HUES48 (cell line): Measurements from ENCODE around the gene MAP4K4.
"Not testable (repeated sequence)": the region's sequence is repeated elsewhere in the genome, so short reads cannot be mapped to it uniquely, and the experiment has no call there.

Experiments used
- H3K27ac ChIP-seq: one replicate; pipeline ENCODE4 v1.7.0; 2013; ENCODE audit warnings: low read depth, low read length, inconsistent platforms
- H3K27me3 ChIP-seq: 2 replicates; pipeline ENCODE4 v1.6.1; 2013; ENCODE audit warnings: mild to moderate bottlenecking, low read length; ENCODE audit not compliant: control insufficient read depth, insufficient read depth
- H3K36me3 ChIP-seq: 2 replicates; pipeline ENCODE4 v1.6.1; 2013; ENCODE audit warnings: low read length; ENCODE audit not compliant: control insufficient read depth, insufficient read depth
- H3K4me1 ChIP-seq: 2 replicates; pipeline ENCODE4 v1.6.1; 2013; ENCODE audit warnings: mild to moderate bottlenecking, low read length; ENCODE audit not compliant: control insufficient read depth, insufficient read depth
- H3K4me3 ChIP-seq: 2 replicates; pipeline ENCODE4 v1.5.1; 2013; ENCODE audit warnings: mild to moderate bottlenecking, low read depth, low read length
- H3K9ac ChIP-seq: 2 replicates; pipeline ENCODE4 v1.6.1; 2013; ENCODE audit warnings: mild to moderate bottlenecking, low read depth, low read length, moderate library complexity
- H3K9me3 ChIP-seq: 2 replicates; pipeline ENCODE4 v1.6.1; 2013; ENCODE audit warnings: low read length; ENCODE audit not compliant: control insufficient read depth, insufficient read depth

The MAP4K4 gene

GRCh38 chr2:101748000-101748399 is 50.5 kb downstream of the MAP4K4 start:
- Histone ChIP-seq H3K4me1 (peaks cover 61% of the 10 kb centered on the region), H3K36me3 (no peaks in the 10 kb centered on the region), H3K4me3 (no peak overlapping the region), H3K9ac (no peak overlapping the region), H3K27ac (no peak overlapping the region), H3K27me3 (no peaks in the 10 kb centered on the region), H3K9me3 (no peaks in the 10 kb centered on the region)

- H3K4me3 ChIP-seq, H3K9ac ChIP-seq, H3K9me3 ChIP-seq, H3K27me3 ChIP-seq, H3K27ac ChIP-seq, H3K36me3 ChIP-seq: not testable (repeated sequence)
- peaks cover 61% of the 10 kb centered on the region for H3K4me1 ChIP-seq
These were observed 51.0 kb downstream of the MAP4K4 start for GRCh38 chr2:101748462-101748861.

- no peak overlapping the region for H3K9ac ChIP-seq
- no peak overlapping the region for H3K27ac ChIP-seq
- no peaks in the 10 kb centered on the region for H3K36me3 ChIP-seq
- H3K4me3 ChIP-seq, result no peak overlapping the region
- no peaks in the 10 kb centered on the region for H3K9me3 ChIP-seq
- H3K27me3 ChIP-seq, result no peaks in the 10 kb centered on the region
- H3K4me1 ChIP-seq, result peaks cover 66% of the 10 kb centered on the region
These were observed 53.2 kb downstream of the MAP4K4 start for GRCh38 chr2:101750688-101751087.

GRCh38 chr2:101751276-101751815 is 53.8 kb downstream of the MAP4K4 start:
- H3K4me1 ChIP-seq, result peaks cover 61% of the 10 kb centered on the region
- H3K4me3 ChIP-seq, result no peak overlapping the region
- H3K9me3 ChIP-seq, result no peaks in the 10 kb centered on the region
- no peaks in the 10 kb centered on the region for H3K36me3 ChIP-seq
- no peak overlapping the region for H3K9ac ChIP-seq
- H3K27me3 ChIP-seq, result no peaks in the 10 kb centered on the region
- peak overlapping the region; percentile 4 for H3K27ac ChIP-seq

DNA sequence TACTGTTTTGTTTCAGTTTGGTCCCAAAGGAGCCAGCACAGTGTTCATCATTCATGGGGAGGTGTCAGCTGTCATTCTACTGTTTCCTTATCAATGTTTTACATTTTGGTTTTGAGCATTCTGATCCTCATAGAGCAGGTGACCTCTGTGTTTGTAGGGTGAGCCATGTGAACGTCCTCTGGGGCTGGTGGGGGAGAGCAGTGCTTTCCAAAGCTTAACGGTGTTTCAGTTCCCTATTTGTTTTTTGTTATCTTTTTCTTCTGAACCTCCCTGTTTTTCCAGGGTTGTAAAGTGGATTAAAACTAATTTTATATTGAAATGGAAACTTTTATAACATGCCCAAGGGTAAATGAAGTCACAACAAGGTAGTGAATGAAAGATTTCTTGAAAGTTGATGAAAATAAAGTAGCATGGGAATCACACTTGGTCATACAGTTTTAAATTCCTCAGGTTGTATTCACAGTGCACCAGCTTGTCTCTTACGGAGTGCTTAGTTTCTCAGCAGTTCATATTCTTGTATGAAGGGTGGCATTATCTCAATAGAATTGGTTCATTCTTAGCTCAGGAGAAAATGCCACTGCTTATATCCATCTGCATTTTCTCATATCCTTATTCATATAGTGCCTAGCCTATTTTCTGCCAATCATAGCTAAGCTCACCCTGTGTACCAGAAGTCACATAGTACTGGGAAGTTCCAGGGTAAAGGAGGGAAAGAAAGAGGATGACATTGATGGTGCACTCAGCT is 54.5 kb downstream of the MAP4K4 start:
- Histone ChIP-seq H3K27me3 (no peaks in the 10 kb centered on the region), H3K9ac (no peak overlapping the region), H3K9me3 (no peaks in the 10 kb centered on the region), H3K27ac (no peak overlapping the region), H3K36me3 (no peaks in the 10 kb centered on the region), H3K4me1 (peaks cover 56% of the 10 kb centered on the region), H3K4me3 (no peak overlapping the region)

DNA sequence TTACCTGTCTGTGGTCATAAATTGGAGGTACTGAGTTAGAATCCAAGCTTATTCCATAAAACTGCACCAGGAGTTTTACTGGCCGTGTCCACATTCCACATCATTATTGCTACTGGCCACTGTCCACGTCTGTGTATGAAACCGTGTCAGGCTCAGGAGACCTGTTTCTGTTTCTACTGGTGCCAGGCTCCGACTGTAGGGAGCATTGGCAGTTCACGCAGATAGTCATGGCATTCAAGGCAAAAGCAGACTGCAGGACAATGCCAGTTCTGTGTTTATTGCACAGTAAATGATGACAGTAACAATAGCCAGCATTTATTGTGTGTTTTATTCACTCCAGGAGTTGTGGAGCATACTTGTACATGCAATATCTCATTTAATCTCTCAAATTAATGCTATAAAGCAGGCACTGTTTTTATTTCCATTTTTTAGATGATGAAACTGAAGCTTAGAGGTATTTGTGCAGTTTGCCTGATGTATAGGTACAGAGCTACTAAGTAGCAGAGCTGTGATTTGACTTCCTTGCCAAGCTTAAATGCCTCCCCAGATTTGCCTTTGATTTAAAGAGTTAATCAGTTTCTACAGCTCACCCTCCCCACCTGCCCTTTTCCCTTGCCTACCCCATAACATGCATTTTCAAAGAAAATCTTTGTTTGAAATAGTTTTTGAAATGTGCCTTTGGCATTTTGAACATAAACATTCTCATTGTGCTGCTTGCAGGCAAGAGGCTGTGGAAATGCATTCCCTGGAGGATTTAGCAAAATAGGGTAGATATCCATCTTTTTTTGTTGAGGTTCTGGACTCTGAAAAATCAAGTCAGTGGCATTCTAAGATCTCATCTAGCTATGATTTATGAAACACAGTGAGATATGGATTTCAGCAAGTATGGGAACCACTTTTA is 55.5 kb downstream of the MAP4K4 start:
- Histone ChIP-seq H3K27ac (no peak overlapping the region), H3K4me1 (peaks cover 56% of the 10 kb centered on the region), H3K9me3 (no peaks in the 10 kb centered on the region), H3K27me3 (no peaks in the 10 kb centered on the region), H3K36me3 (no peaks in the 10 kb centered on the region), H3K4me3 (no peak overlapping the region), H3K9ac (no peak overlapping the region)

- no peak overlapping the region for H3K9ac ChIP-seq
- no peaks in the 10 kb centered on the region for H3K36me3 ChIP-seq
- H3K4me1 ChIP-seq, result peaks cover 53% of the 10 kb centered on the region
- no peak overlapping the region for H3K4me3 ChIP-seq
- no peak overlapping the region for H3K27ac ChIP-seq
- no peaks in the 10 kb centered on the region for H3K9me3 ChIP-seq
- no peaks in the 10 kb centered on the region for H3K27me3 ChIP-seq
These were observed 56.4 kb downstream of the MAP4K4 start for GRCh38 chr2:101753720-101754490.

DNA sequence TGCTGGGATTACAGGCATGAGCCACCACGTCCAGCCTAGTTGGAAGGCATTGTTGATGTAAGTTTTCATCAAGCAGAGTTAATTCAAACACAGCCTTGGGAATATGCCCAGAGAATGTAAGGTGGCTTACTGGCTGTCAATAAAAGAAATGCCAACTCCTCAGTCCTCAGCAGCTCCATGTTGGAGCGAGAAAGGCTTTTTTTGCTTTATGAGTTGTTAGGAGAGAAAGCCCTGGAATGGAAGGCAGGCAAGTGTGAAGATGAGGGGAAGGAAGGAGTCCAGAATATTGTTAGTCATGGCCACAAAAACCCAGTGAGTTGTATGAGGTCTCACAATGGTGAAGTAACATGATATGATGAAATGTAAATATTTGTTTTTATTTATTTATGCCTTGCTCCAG is 57.1 kb downstream of the MAP4K4 start:
- Histone ChIP-seq H3K4me3 (no peak overlapping the region; the same call in 1 of the 2 replicates), H3K27ac (no peak overlapping the region), H3K36me3 (no peaks in the 10 kb centered on the region), H3K4me1 (peaks cover 53% of the 10 kb centered on the region), H3K9me3 (no peaks in the 10 kb centered on the region), H3K27me3 (no peaks in the 10 kb centered on the region), H3K9ac (no peak overlapping the region)

DNA sequence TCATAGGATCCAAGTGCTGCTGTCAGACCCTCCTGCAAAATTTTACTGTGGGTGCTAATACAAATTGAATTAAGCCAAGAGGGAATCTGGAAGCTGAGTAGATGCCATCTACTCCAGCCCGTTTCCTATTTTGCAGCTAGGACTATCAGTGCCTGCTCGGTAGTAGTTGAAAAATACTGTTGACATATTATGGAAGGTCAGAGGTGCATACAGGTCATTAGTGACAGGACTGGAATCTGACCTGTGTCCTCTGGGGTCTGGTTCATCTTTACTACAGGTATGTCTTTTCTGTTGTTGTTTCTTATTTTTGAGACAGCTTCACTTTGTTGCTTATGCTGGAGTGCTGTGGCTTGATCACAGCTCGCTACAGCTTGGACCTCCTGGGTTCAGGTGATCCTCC is 58.8 kb downstream of the MAP4K4 start:
- Histone ChIP-seq H3K9me3 (no peaks in the 10 kb centered on the region), H3K27me3 (no peaks in the 10 kb centered on the region), H3K36me3 (no peaks in the 10 kb centered on the region), H3K4me1 (peaks cover 46% of the 10 kb centered on the region), H3K27ac (no peak overlapping the region), H3K4me3 (no peak overlapping the region), H3K9ac (no peak overlapping the region)

DNA sequence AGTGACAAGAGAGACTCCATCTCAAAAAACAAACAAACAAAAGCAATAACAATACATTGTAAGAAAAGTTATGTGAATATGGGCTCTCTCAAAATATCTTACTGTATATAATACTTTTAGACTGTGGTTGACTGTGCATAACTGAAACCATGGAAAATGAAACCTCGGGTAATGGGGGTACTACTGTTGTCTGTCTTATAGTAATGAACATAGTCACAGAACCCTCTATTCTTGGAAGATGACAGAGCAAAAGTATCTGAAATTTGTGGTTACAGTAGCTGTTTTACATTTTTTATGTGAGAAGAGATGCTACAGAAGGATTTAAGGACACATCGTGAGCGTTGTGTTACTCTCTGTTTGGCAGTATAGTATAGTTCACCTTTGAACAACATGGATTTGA is 60.5 kb downstream of the MAP4K4 start:
- peaks cover 42% of the 10 kb centered on the region for H3K4me1 ChIP-seq
- H3K9ac ChIP-seq, result no peak overlapping the region
- H3K9me3 ChIP-seq, result no peaks in the 10 kb centered on the region
- H3K27ac ChIP-seq, result no peak overlapping the region
- H3K36me3 ChIP-seq, result no peaks in the 10 kb centered on the region
- no peaks in the 10 kb centered on the region for H3K27me3 ChIP-seq
- no peak overlapping the region for H3K4me3 ChIP-seq
